Measurements from ENCODE around the gene MYMK.

The MYMK gene

GRCh38 chr9:133475292-133476012 lies 49.3 kb downstream of the MYMK start:
- TF ChIP-seq CSRNP3 (CRISPR knock-in tag; IDR thresholded peaks at IDR 0.05) (no peak), RARB (CRISPR knock-in tag; IDR thresholded peaks at IDR 0.05) (no peak), PPARA (CRISPR knock-in tag; IDR thresholded peaks at IDR 0.05; ENCODE audit: borderline replicate concordance) (no peak), TOX (CRISPR knock-in tag; IDR thresholded peaks at IDR 0.05; ENCODE audit: borderline replicate concordance) (no peak), CREB5 (CRISPR knock-in tag; IDR thresholded peaks at IDR 0.05; ENCODE audit: low read depth) (no peak), ISL1 (CRISPR knock-in tag; IDR thresholded peaks at IDR 0.05) (no peak), ZFP30 (CRISPR knock-in tag; IDR thresholded peaks at IDR 0.05) (no peak), ARNTL (CRISPR knock-in tag; IDR thresholded peaks at IDR 0.05; ENCODE audit: borderline replicate concordance, low read depth) (no peak), SNAI2 (CRISPR knock-in tag; IDR thresholded peaks at IDR 0.05) (no peak), ZNF8 (CRISPR knock-in tag; IDR thresholded peaks at IDR 0.05) (no peak), ZFP3 (CRISPR knock-in tag; IDR thresholded peaks at IDR 0.05) (no peak), BACH2 (CRISPR knock-in tag; IDR thresholded peaks at IDR 0.05; ENCODE audit: borderline replicate concordance) (no peak), ZC3H10 (CRISPR knock-in tag; IDR thresholded peaks at IDR 0.05) (no peak), ZNF565 (CRISPR knock-in tag; conservative IDR thresholded peaks at IDR 0.05; ENCODE audit: low read depth) (no peak), OSR1 (CRISPR knock-in tag; IDR thresholded peaks at IDR 0.05) (no peak)
- no peak for ATAC-seq

GRCh38 chr9:133474853-133475252 lies 49.9 kb downstream of the MYMK start:
- ATAC-seq: no peak
- no peak for TF ChIP-seq PPARA (CRISPR knock-in tag; IDR thresholded peaks at IDR 0.05; ENCODE audit: borderline replicate concordance)
- no peak for TF ChIP-seq ARNTL (CRISPR knock-in tag; IDR thresholded peaks at IDR 0.05; ENCODE audit: borderline replicate concordance, low read depth)
- no peak for TF ChIP-seq ZNF565 (CRISPR knock-in tag; conservative IDR thresholded peaks at IDR 0.05; ENCODE audit: low read depth)

- ATAC-seq: no peak
- TF ChIP-seq ZNF70 (CRISPR knock-in tag; IDR thresholded peaks at IDR 0.05): no peak
- no peak for TF ChIP-seq SNAI2 (CRISPR knock-in tag; IDR thresholded peaks at IDR 0.05)
- TF ChIP-seq ZFP3 (CRISPR knock-in tag; IDR thresholded peaks at IDR 0.05): no peak
- TF ChIP-seq ZFP30 (CRISPR knock-in tag; IDR thresholded peaks at IDR 0.05): no peak
- no peak for TF ChIP-seq TSHZ2 (CRISPR knock-in tag; IDR thresholded peaks at IDR 0.05)
Measured at GRCh38 chr9:133474215-133474614, 50.5 kb downstream of the MYMK start.

GRCh38 chr9:133473743-133474142 lies 51.0 kb downstream of the MYMK start:
- no peak for TF ChIP-seq PATZ1 (CRISPR knock-in tag; IDR thresholded peaks at IDR 0.05; ENCODE audit: borderline replicate concordance)
- no peak for TF ChIP-seq TSHZ2 (CRISPR knock-in tag; IDR thresholded peaks at IDR 0.05)
- no peak for TF ChIP-seq ZFP3 (CRISPR knock-in tag; IDR thresholded peaks at IDR 0.05)
- no peak for TF ChIP-seq RARB (CRISPR knock-in tag; IDR thresholded peaks at IDR 0.05)
- no peak for TF ChIP-seq ZNF70 (CRISPR knock-in tag; IDR thresholded peaks at IDR 0.05)
- TF ChIP-seq ESRRG (CRISPR knock-in tag; IDR thresholded peaks at IDR 0.05): no peak
- TF ChIP-seq POU6F1 (CRISPR knock-in tag; IDR thresholded peaks at IDR 0.05; ENCODE audit: borderline replicate concordance, low read depth): no peak
- no peak for TF ChIP-seq ZNF565 (CRISPR knock-in tag; conservative IDR thresholded peaks at IDR 0.05; ENCODE audit: low read depth)
- no peak for TF ChIP-seq SNAI2 (CRISPR knock-in tag; IDR thresholded peaks at IDR 0.05)
- TF ChIP-seq BACH2 (CRISPR knock-in tag; IDR thresholded peaks at IDR 0.05; ENCODE audit: borderline replicate concordance): no peak
- TF ChIP-seq ZNF8 (CRISPR knock-in tag; IDR thresholded peaks at IDR 0.05): no peak
- no peak for TF ChIP-seq ARNTL (CRISPR knock-in tag; IDR thresholded peaks at IDR 0.05; ENCODE audit: borderline replicate concordance, low read depth)
- TF ChIP-seq CREB5 (CRISPR knock-in tag; IDR thresholded peaks at IDR 0.05; ENCODE audit: low read depth): no peak
- ATAC-seq: no peak

Measured in SK-N-SH treated with all-trans-retinoic acid at 6 μM for 48 hours (cell line).